Neural cell (in vitro differentiated cells): ENCODE data around the gene GPC1. TPM values are rescaled to one million over a fixed set of nuclear protein-coding genes. Genes with fewer than 3 reads are reported as not detected.

Experiments
- H2AFZ ChIP-seq: fragments of 200-600, 300-800 bp; sonication (generic), shearing (Covaris generic); 2 replicates; pipeline ENCODE4 v1.6.0; 2014; ENCODE audit warnings: low read depth, mild to moderate bottlenecking, antibody characterized with exemption, low read length, moderate library complexity
- H3F3A ChIP-seq: fragments of 200-600 bp; shearing (Covaris generic); 2 replicates; pipeline ENCODE4 v1.6.1; 2016; ENCODE audit warnings: mild to moderate bottlenecking, moderate library complexity, mixed read lengths, antibody characterized with exemption, low read length; ENCODE audit not compliant: insufficient read depth, poor library complexity, severe bottlenecking
- H3K27ac ChIP-seq: fragments of 200-600, 300-800 bp; sonication (generic), shearing (Covaris generic); 2 replicates; pipeline ENCODE4 v1.5.1; 2014; ENCODE audit warnings: mild to moderate bottlenecking, low read length, moderate library complexity
- H3K27me3 ChIP-seq: fragments of 300-800, 200-600 bp; sonication (generic), shearing (Covaris generic); 2 replicates; pipeline ENCODE4 v1.6.0; 2014; ENCODE audit warnings: mild to moderate bottlenecking, low read depth, low read length, moderate library complexity; ENCODE audit not compliant: insufficient read depth
- H3K36me3 ChIP-seq: fragments of 300-800, 200-600 bp; sonication (generic), shearing (Covaris generic); 2 replicates; pipeline ENCODE4 v1.5.1; 2014; ENCODE audit warnings: mild to moderate bottlenecking, antibody characterized with exemption, low read length, moderate library complexity; ENCODE audit not compliant: insufficient read depth
- H3K4me2 ChIP-seq: fragments of 300-800, 200-600 bp; sonication (generic), shearing (Covaris generic); 2 replicates; pipeline ENCODE4 v1.6.0; 2014; ENCODE audit warnings: mild to moderate bottlenecking, low read length
- H3K4me3 ChIP-seq: fragments of 300-800, 200-600 bp; sonication (generic), shearing (Covaris generic); 2 replicates; pipeline ENCODE4 v1.5.1; 2014; ENCODE audit warnings: mild to moderate bottlenecking, low read length, moderate library complexity
- H3K79me2 ChIP-seq: fragments of 200-600 bp; shearing (Covaris generic); replicated peaks from 2 replicates; pipeline ENCODE4 v1.6.0; 2014; ENCODE audit warnings: mild to moderate bottlenecking, low read length, moderate library complexity; ENCODE audit not compliant: insufficient read depth
- H3K9ac ChIP-seq: fragments of 300-800, 200-600 bp; sonication (generic), shearing (Covaris generic); 2 replicates; pipeline ENCODE4 v1.6.1; 2016; ENCODE audit warnings: mild to moderate bottlenecking, low read length, mixed read lengths
- H3K9me2 ChIP-seq: fragments of 200-600 bp; shearing (Covaris generic); 2 replicates; pipeline ENCODE4 v1.6.1; 2016; ENCODE audit warnings: mild to moderate bottlenecking, low read length, mixed read lengths; ENCODE audit not compliant: insufficient read depth
- H3K9me3 ChIP-seq: fragments of 200-600, 300-800 bp; sonication (generic), shearing (Covaris generic); 2 replicates; pipeline ENCODE4 v1.6.1; 2016; ENCODE audit warnings: mild to moderate bottlenecking, mixed run types, low read length, moderate library complexity, mixed read lengths
- H4K20me1 ChIP-seq: fragments of 200-600 bp; shearing (Covaris generic); 2 replicates; pipeline ENCODE4 v1.6.1; 2016; ENCODE audit warnings: mild to moderate bottlenecking, mixed run types; ENCODE audit not compliant: insufficient read depth
- CTCF ChIP-seq: fragments of 450-650 bp; IDR thresholded peaks from 2 replicates; pipeline ENCODE4 v1.5.1; 2014; ENCODE audit warnings: antibody characterized with exemption, mild to moderate bottlenecking, moderate library complexity; ENCODE audit not compliant: poor library complexity, severe bottlenecking
- EP300 ChIP-seq: fragments of 450-650 bp; conservative IDR thresholded peaks from 2 replicates; pipeline ENCODE4 v1.6.1; 2014; ENCODE audit warnings: antibody characterized with exemption, mild to moderate bottlenecking, moderate library complexity; ENCODE audit not compliant: poor library complexity, severe bottlenecking
- EZH2 ChIP-seq: fragments of 200-600, 300-800 bp; shearing (Covaris generic), sonication (generic); IDR thresholded peaks from 2 replicates; pipeline ENCODE4 v1.6.1; 2014; ENCODE audit warnings: antibody characterized with exemption, low read length, borderline replicate concordance, mild to moderate bottlenecking; ENCODE audit not compliant: insufficient read depth, poor library complexity, severe bottlenecking
- MXI1 ChIP-seq: fragments of 450-650 bp; conservative IDR thresholded peaks from 2 replicates; pipeline ENCODE4 v1.6.1; 2014; ENCODE audit warnings: antibody characterized with exemption, mild to moderate bottlenecking; ENCODE audit not compliant: poor library complexity, severe bottlenecking
- POLR2AphosphoS5 ChIP-seq: IDR thresholded peaks from 2 replicates; pipeline ENCODE4 v1.6.1; 2012
- RAD21 ChIP-seq: fragments of 450-650 bp; conservative IDR thresholded peaks from 2 replicates; pipeline ENCODE4 v1.6.1; 2014; ENCODE audit warnings: antibody characterized with exemption, mild to moderate bottlenecking, moderate library complexity
- REST ChIP-seq: IDR thresholded peaks from 2 replicates; pipeline ENCODE4 v1.6.1; 2012; ENCODE audit warnings: borderline replicate concordance
- SMC3 ChIP-seq: fragments of 450-650 bp; conservative IDR thresholded peaks from 2 replicates; pipeline ENCODE4 v1.6.1; 2014; ENCODE audit warnings: antibody characterized with exemption, mild to moderate bottlenecking, moderate library complexity; ENCODE audit not compliant: poor library complexity
- TAF1 ChIP-seq: IDR thresholded peaks from 2 replicates; pipeline ENCODE4 v1.6.1; 2012; ENCODE audit warnings: low read depth
- polyA plus RNA-seq: library from polyadenylated mRNA; depleted of rRNA; stranded (reverse); fragments of >200 nt; gene quantifications from 2 replicates; pipeline ENCODE4 v1.2.3, GENCODE V29; 2014

GPC1 gene
- polyA plus RNA-seq, 1 donor from 2014 or later: 74.0 TPM

- Histone ChIP-seq H3K4me2 (no peak overlapping the region), H3K4me3 (no peak overlapping the region), H3K27me3 (no peaks in the 10 kb centered on the region), H3K36me3 (peaks cover 8% of the 10 kb centered on the region), H3K9ac (no peak overlapping the region), H3K79me2 (no peaks in the 10 kb centered on the region), H3K27ac (no peak overlapping the region), H4K20me1 (no peaks in the 10 kb centered on the region), H3F3A (no peaks in the 10 kb centered on the region), H3K9me3 (no peaks in the 10 kb centered on the region), H2AFZ (no peak overlapping the region), H3K9me2 (no peaks in the 10 kb centered on the region)
- TF ChIP-seq EZH2 (no peak), POLR2AphosphoS5 (peak; percentile 6), REST (no peak), MXI1 (no peak)
These were observed 27.3 kb downstream of the GPC1 start for GRCh38 chr2:240462707-240463273.

- Histone ChIP-seq H3K27ac (no peak overlapping the region), H3K79me2 (no peaks in the 10 kb centered on the region), H3K27me3 (no peaks in the 10 kb centered on the region), H3K36me3 (peaks cover 8% of the 10 kb centered on the region), H3K4me3 (no peak overlapping the region), H3K9ac (no peak overlapping the region), H3F3A (no peaks in the 10 kb centered on the region), H3K4me2 (no peak overlapping the region), H3K9me2 (no peaks in the 10 kb centered on the region), H3K9me3 (no peaks in the 10 kb centered on the region), H4K20me1 (no peaks in the 10 kb centered on the region), H2AFZ (no peak overlapping the region)
- TF ChIP-seq MXI1 (no peak), EZH2 (no peak), SMC3 (no peak), POLR2AphosphoS5 (no peak), REST (no peak), EP300 (no peak), CTCF (no peak), TAF1 (no peak), RAD21 (no peak)
These were observed 27.9 kb downstream of the GPC1 start for GRCh38 chr2:240463274-240463865.
